ENCODE measurements around the gene CIROP. TPM values are rescaled to one million over a fixed set of nuclear protein-coding genes. Genes with fewer than 3 reads are reported as not detected.

CIROP gene
- total and polyA plus RNA-seq, 10 donors, result not detected

DNA sequence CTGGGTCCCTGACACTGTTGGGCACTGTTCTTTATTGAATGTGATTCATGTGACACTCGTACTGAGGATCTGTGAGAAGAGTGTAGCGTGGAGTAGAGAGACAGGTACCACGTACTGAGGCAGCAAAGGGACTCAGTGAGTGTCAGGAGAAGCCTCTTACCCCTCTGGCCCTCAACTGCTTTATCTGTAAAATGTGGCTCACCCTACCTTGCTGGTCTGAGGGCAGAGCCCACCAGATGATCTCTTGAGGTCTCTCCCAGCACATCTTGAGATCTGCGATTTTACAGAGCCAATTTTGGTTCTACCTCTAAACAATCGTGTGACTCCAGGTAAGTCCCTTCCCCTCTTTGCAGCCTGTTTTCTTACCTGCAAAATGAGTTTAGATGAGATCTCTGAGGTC, 11.1 kb upstream of the CIROP start:
- Histone ChIP-seq H3K4me3 (no peak overlapping the region), H3K27me3 (replicated peaks in 1 of 7) (peaks cover 0 to 29% (median 0%) of the 10 kb centered on the region in 7 donors), H3K4me1 (peaks cover 5 to 90% (median 42%) of the 10 kb centered on the region in 6 donors), H3K27ac (peak overlapping the region in 3 of 8 donors; percentile 41 to 62 (median 46)), H3K36me3 (no peaks in the 10 kb centered on the region), H3K9me3 (no peaks in the 10 kb centered on the region)
- 73 to 92% (median 85%) methylated on average over 5 of the region's 5 CpGs for WGBS, 5 donors
- intact Hi-C loops (cut with DNase I; ENCODE audit: low total_unique reads), result no loop called here
- DNase-seq, result no peak
- TF ChIP-seq POLR2A (IDR thresholded peaks at IDR 0.05) (no peak), POLR2AphosphoS5 (IDR thresholded peaks at IDR 0.05) (no peak)
- TF ChIP-seq, protein P1, sequence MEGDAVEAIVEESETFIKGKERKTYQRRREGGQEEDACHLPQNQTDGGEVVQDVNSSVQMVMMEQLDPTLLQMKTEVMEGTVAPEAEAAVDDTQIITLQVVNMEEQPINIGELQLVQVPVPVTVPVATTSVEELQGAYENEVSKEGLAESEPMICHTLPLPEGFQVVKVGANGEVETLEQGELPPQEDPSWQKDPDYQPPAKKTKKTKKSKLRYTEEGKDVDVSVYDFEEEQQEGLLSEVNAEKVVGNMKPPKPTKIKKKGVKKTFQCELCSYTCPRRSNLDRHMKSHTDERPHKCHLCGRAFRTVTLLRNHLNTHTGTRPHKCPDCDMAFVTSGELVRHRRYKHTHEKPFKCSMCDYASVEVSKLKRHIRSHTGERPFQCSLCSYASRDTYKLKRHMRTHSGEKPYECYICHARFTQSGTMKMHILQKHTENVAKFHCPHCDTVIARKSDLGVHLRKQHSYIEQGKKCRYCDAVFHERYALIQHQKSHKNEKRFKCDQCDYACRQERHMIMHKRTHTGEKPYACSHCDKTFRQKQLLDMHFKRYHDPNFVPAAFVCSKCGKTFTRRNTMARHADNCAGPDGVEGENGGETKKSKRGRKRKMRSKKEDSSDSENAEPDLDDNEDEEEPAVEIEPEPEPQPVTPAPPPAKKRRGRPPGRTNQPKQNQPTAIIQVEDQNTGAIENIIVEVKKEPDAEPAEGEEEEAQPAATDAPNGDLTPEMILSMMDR (IDR thresholded peaks at IDR 0.05 in 8 of 11, conservative IDR thresholded peaks at IDR 0.05 in 3 of 11), result no peak

DNA sequence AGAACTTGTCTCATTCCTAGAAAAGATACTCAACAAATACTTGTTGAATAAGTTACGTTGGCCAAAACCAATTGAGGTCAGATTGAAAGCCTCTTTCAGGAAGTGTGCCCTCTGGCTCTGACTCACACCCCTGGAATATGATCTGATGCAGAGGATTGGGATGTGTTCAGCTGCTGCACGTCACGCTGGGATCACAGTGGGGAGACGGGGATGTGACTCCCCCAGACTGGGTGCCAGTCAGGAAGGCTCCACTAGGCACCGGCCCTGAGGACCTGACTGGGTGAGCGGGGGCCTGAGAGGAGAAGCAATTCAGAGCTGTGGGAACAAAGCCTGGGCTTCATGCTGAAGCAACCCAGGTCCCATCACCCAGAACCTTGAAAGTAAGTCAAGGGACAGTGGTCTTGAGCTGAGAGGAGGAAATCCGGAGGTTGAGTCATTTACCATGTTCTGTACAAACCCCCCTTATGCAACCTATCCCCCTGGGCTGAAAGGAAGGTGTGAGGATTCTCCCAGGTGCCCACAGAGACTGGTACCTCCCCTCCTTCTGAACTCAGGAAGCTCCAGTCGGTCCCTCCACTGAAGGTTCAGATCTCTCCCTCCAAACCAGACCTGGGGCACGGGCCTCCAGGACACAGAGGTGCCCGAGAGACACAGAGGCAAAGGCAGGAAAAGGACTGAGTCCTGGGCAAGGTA, 10.4 kb upstream of the CIROP start:
- H3K27me3 ChIP-seq (replicated peaks in 1 of 7), result peaks cover 0 to 30% (median 0%) of the 10 kb centered on the region in 7 donors
- 41 to 79% (median 59%) methylated on average over 10 of the region's 10 CpGs for WGBS, 5 donors
- intact Hi-C loops (cut with DNase I; ENCODE audit: low total_unique reads), result no loop called here
- H3K36me3 ChIP-seq, result no peaks in the 10 kb centered on the region
- H3K4me3 ChIP-seq, result no peak overlapping the region
- DNase-seq, result peak; percentile 72
- peak overlapping the region in 3 of 8 donors; percentile 41 to 62 (median 46) for H3K27ac ChIP-seq
- TF ChIP-seq, protein P1 (IDR thresholded peaks at IDR 0.05 in 8 of 11, conservative IDR thresholded peaks at IDR 0.05 in 3 of 11), result no peak
- TF ChIP-seq POLR2AphosphoS5 (IDR thresholded peaks at IDR 0.05), result no peak
- no peaks in the 10 kb centered on the region for H3K9me3 ChIP-seq
- peaks cover 0 to 84% (median 36%) of the 10 kb centered on the region in 6 donors for H3K4me1 ChIP-seq

DNA sequence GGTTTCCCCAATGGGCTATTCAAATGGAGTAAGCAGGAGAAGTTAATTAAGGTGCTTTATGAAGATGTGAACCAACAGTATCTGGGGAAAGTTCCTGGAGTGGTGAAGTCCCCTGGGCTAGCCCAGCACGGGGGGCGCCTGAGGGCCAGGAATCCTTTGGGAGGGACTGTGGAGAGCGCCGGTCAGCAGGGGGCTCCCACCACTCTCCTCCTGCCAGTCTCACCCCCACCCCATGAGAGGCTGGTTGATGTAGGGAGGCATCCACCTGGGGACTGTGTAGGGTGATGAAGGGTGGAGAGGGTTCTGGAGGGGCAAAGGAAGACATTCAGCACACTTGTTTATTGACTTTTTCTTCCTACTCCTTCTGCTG, 9.9 kb upstream of the CIROP start:
- Histone ChIP-seq H3K27me3 (replicated peaks in 1 of 7) (peaks cover 0 to 30% (median 0%) of the 10 kb centered on the region in 7 donors), H3K27ac (peak overlapping the region in 3 of 8 donors; percentile 41 to 62 (median 46)), H3K4me3 (no peak overlapping the region), H3K9me3 (no peaks in the 10 kb centered on the region), H3K36me3 (no peaks in the 10 kb centered on the region), H3K4me1 (peaks cover 0 to 78% (median 30%) of the 10 kb centered on the region in 6 donors)
- WGBS, 5 donors, result 61 to 73% (median 69%) methylated on average over 4 of the region's 4 CpGs
- intact Hi-C loops (cut with DNase I; ENCODE audit: low total_unique reads), result no loop called here
- peak; percentile 58 for DNase-seq
- TF ChIP-seq POLR2A (IDR thresholded peaks at IDR 0.05) (no peak), POLR2AphosphoS5 (IDR thresholded peaks at IDR 0.05) (no peak)
- TF ChIP-seq, protein P1 (IDR thresholded peaks at IDR 0.05 in 8 of 11, conservative IDR thresholded peaks at IDR 0.05 in 3 of 11), result no peak

DNA sequence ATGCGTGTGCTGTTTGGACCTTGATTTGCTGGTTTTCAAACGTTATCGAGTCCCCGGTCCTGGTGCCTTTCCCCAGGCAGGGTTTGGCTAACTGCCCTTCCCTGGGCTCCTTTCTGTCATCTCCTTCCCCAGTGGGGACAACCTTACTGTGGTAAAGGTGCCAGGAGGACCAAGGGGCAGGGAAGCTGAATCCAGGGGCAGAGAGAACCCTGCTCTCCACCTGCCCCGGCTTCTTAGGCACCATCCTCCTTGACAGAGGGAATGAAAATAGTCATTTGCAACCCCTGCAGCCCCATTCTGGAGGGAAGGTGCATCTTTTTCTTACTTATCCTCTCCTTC, 9.3 kb upstream of the CIROP start:
- WGBS, 5 donors, result 56 to 80% (median 62%) methylated on average over 2 to 5 of the region's 5 CpGs
- intact Hi-C loops (cut with DNase I; ENCODE audit: low total_unique reads), result no loop called here
- no peaks in the 10 kb centered on the region for H3K36me3 ChIP-seq

More for the DNA sequence above, 9.3 kb upstream of the CIROP start:
- peak; percentile 37 for DNase-seq
- H3K9me3 ChIP-seq, result no peaks in the 10 kb centered on the region
- H3K4me1 ChIP-seq, result peaks cover 0 to 73% (median 25%) of the 10 kb centered on the region in 6 donors
- H3K27ac ChIP-seq, result peak overlapping the region in 3 of 8 donors; percentile 41 to 62 (median 59)
- H3K4me3 ChIP-seq, result no peak overlapping the region
- TF ChIP-seq POLR2AphosphoS5 (IDR thresholded peaks at IDR 0.05) (no peak), POLR2A (IDR thresholded peaks at IDR 0.05) (no peak)
- TF ChIP-seq, protein P1 (IDR thresholded peaks at IDR 0.05 in 8 of 11, conservative IDR thresholded peaks at IDR 0.05 in 3 of 11), result no peak
- H3K27me3 ChIP-seq (replicated peaks in 1 of 7), result peaks cover 0 to 30% (median 0%) of the 10 kb centered on the region in 7 donors
